ENCODE results near the gene NFE2L1. TPM values are rescaled to one million over a fixed set of nuclear protein-coding genes. Genes with fewer than 3 reads are reported as not detected.

Gene NFE2L1
- total and polyA plus RNA-seq, 2 of the 8 experiments (the other 6 are each of a cell fraction or from before 2014, with no cell fraction given) = 140 to 143 TPM

DNA sequence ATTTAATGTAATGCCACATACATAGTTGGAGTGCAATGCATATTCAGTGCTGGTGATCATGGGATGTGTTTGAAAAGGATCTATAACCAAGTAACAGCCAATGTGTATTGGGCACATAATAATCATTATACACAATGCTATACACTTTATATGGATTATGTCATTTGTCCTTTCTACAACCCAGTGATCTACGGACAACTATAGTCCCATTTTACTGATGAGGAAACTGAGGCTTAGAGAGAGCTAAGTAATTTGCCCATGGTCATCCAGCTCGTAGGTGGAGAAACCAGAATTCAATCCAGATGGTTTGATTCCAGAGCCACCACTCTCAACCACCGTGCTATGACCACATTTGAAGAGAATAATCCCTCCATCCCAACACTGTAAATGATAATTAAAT is 38.0 kb upstream of the NFE2L1 start:
- ChIA-PET CTCF (ENCODE audit: partially characterized antibody) (interaction anchor here (1.2 to 27.8 kb wide), 6 partner anchors 8 to 59 kb away, joined by 3 to 698 read pairs (median 168); partner anchors contain the start of genes CDK5RAP3, PNPO and PRR15L), POLR2A (ENCODE audit: partially characterized antibody) (interaction anchor here (1.0 to 1.6 kb wide), 2 partner anchors 16 to 38 kb away, joined by 3 to 5 read pairs; partner anchors contain the start of gene NFE2L1)
- Histone ChIP-seq H3K23me2 (ENCODE audit: low read depth, low read length) (peaks cover 8% of the 10 kb centered on the region), H3K79me1 (ENCODE audit: low read depth, low read length) (no peaks in the 10 kb centered on the region), H4K20me1 (replicated peaks in 1 of 2; ENCODE audit: control insufficient read depth in 1 of 2, insufficient read depth in 2 of 2, low read length in 2 of 2) (no peaks in the 10 kb centered on the region), H3K4me3 (ENCODE audit: extremely low read depth in 1 of 4, insufficient read depth in 2 of 4, low read depth in 3 of 4, low read length in 4 of 4) (no peak overlapping the region), H4K8ac (ENCODE audit: extremely low read depth, insufficient read depth, low read length) (no peak overlapping the region), H3K27me3 (replicated peaks in 1 of 4; ENCODE audit: control insufficient read depth in 3 of 4, extremely low read depth in 1 of 4, insufficient read depth in 3 of 4, low read length in 3 of 4) (peaks cover 0 to 13% (median 8%) of the 10 kb centered on the region in 4 experiments; a peak in 6 of 7 replicates), H3K9ac (replicated peaks in 1 of 4; ENCODE audit: extremely low read depth in 1 of 4, low read depth in 3 of 4, low read length in 3 of 4) (no peak overlapping the region), H3K36me3 (ENCODE audit: control insufficient read depth in 2 of 4, insufficient read depth in 4 of 4, low read length in 3 of 4) (no peaks in the 10 kb centered on the region), H2BK20ac (ENCODE audit: low read length) (no peak overlapping the region), H3K18ac (ENCODE audit: extremely low read depth, low read length) (no peak overlapping the region), H2AFZ (ENCODE audit: low read length) (no peak overlapping the region), H3K27ac (ENCODE audit: low read depth, low read length) (no peak overlapping the region), H2BK5ac (ENCODE audit: low read depth, low read length) (no peak overlapping the region), H2BK15ac (ENCODE audit: low read length) (no peak overlapping the region), H3K23ac (ENCODE audit: insufficient read length) (no peak overlapping the region), H3K4ac (replicated peaks; ENCODE audit: insufficient read length, low read depth, low read length) (no peak overlapping the region), H2AK5ac (ENCODE audit: low read depth, low read length) (no peak overlapping the region), H4K5ac (ENCODE audit: insufficient read length, low read depth, low read length) (no peak overlapping the region), H3K56ac (replicated peaks; ENCODE audit: insufficient read length, low read depth, low read length) (no peak overlapping the region), H3K4me2 (ENCODE audit: insufficient read depth in 1 of 2, low read depth in 2 of 2, low read length in 2 of 2) (no peak overlapping the region), H2BK120ac (replicated peaks; ENCODE audit: low read depth, low read length) (no peak overlapping the region), H3K4me1 (replicated peaks in 1 of 4; ENCODE audit: control insufficient read depth in 3 of 4, insufficient read depth in 4 of 4, low read length in 3 of 4) (peaks cover 5 to 20% (median 9%) of the 10 kb centered on the region in 4 experiments), H4K91ac (replicated peaks; ENCODE audit: insufficient read length, low read length) (no peak overlapping the region), H3K14ac (ENCODE audit: insufficient read length) (no peak overlapping the region), H3K9me3 (ENCODE audit: insufficient read depth in 2 of 2, low read depth in 1 of 2, low read length in 1 of 2) (no peaks in the 10 kb centered on the region), H2BK12ac (ENCODE audit: low read depth, low read length) (no peak overlapping the region), H3K79me2 (ENCODE audit: control insufficient read depth in 1 of 2, insufficient read depth in 2 of 2, low read length in 2 of 2) (no peaks in the 10 kb centered on the region)
- FAIRE-seq (no peak), DNase-seq (ENCODE audit: low read depth in 1 of 2, low spot score in 2 of 2) (no peak)
- TF ChIP-seq RXRA (IDR thresholded peaks at IDR 0.05; ENCODE audit: insufficient read depth, low read depth, low read length) = no peak
- WGBS, 2 experiments (ENCODE audit: extremely low coverage in 1 of 2, insufficient coverage in 1 of 2, insufficient read length in 1 of 2, insufficient replicate concordance in 2 of 2, low coverage in 1 of 2, low lambda C conversion rate in 2 of 2, missing lambda C conversion rate in 1 of 2) = 95% methylated on average over 3 of the region's 3 CpGs; no CpG with 5 or more reads in 1 of the 2 experiments

Measured in H1 (cell line).